ENCODE measurements around the gene MRPL37.
"Not testable (repeated sequence)": the region's sequence is repeated elsewhere in the genome, so short reads cannot be mapped to it uniquely, and the experiment has no call there.

Gene MRPL37

DNA sequence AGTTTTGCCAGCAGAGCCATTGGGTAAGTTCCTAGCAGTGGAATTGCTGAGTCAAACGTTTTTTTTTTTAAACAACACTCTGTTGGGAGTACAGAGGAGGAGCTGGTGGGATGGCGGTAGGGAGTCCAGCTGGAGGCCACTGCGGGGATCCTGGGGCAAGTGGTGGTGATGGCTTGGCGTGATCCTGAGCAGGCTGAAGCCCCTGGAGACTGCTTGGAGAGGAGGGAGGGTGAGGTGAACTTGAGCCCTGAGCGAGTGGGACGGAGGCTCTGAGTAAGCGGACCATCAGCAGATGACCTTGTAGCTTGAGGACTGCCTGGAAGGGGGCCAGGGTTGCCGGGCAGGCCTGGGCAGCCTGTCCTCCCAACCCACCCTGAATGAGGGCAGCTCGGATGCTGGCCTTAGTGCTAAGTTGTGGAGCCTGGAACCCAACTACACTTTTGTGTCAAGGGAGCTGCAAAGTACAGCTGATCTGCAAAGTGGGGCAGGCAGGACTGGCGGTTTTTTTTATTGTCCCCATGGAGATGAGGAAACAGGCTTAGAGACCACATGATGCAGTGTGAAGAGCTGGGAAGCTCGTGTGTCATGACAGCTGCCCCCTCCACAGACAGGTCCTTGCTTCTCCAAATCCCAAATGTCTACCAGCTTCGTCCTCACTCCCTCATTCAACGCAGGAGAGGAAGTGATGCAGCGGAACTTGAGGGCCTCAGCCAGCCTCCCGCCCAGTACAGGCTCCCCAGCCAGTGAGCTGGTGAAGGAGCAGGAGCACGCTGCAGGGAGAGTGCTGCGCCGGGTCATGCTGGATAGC, 20.2 kb downstream of the MRPL37 start:
- DNase-seq (ENCODE audit: low spot score): no peak

DNA sequence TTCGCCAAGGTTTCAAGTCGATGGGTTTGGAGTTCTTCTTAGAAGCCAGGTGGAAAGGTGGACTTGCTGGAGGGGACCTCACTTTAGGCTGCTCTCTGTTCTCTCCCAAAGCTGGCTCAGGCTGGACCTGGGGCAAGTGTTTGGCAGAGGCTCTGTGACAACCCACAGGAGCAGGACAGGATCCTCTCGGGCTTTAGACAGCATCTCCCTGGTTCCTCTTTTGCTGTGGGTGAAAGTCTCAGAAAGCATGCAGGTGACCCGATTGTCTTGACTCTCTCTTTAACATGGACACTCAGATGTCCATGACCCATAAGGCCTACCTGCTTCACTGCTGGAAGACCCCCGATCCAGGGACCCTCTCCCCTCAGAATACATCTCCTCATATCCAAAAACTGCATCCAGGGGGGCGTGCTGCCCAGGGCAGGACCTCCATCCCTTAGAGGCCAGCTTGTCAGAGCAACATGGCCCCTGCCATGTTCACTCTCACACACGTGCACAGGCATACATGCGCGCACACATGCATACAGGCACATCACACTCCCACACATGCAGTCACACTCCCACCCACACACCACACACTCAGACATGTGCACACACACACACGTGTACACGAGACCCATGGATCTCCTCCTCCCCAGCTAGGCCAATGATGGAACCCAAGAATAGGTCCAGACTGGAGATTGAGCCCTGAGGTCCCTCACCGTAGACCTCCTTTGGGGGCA, 21.3 kb downstream of the MRPL37 start:
- no peak for DNase-seq (ENCODE audit: low spot score)

DNA sequence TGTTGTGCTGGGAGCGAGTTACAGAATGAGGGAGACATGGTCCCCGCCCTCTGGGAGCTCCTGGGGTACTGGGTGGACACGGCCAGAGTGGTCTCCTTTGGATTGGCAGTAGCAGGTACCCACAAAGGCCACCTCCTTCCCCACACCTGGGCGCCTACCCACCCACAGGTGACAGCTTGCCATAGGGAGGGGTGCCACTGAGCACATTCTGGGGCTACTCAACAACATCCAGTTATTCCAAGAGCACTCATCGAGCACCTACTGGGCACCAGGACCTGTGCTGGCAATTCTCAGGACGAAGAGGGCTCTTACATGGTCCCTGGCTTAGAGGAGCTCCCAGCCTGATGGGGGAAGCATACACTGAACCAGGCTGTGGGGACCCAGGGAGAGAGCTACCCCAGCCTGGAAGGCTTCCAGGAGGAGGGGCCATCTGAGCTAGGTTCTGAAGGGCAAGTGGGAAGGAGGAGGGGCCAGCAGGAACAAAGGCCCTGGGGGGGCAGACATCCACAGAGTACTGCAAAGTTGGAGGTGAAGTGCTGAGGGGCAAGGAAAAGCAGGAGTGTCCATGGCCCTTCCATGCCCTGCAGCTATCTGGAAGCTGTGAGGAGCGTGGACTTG, 22.0 kb downstream of the MRPL37 start:
- no peak for DNase-seq (ENCODE audit: low spot score)

DNA sequence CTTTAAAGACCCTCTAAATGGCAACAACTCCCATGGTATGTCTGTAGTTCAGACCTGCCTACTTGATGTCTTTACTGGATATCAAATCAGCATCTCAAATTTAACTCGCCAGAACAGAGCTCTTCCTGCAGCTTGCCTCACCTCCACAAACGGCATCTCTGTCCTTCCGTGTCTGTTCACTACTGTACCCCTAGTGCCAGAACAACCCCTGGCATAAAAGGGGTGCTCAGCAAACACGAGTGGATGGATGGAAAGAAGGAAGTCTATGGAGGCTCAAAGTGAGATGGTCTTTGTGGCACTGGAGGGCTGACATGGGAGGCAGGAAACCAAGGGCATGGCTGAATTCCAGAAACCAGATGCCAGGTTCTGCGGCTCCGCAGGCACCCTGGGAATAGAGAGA, 22.7 kb downstream of the MRPL37 start:
- no peak for DNase-seq (ENCODE audit: low spot score)

DNA sequence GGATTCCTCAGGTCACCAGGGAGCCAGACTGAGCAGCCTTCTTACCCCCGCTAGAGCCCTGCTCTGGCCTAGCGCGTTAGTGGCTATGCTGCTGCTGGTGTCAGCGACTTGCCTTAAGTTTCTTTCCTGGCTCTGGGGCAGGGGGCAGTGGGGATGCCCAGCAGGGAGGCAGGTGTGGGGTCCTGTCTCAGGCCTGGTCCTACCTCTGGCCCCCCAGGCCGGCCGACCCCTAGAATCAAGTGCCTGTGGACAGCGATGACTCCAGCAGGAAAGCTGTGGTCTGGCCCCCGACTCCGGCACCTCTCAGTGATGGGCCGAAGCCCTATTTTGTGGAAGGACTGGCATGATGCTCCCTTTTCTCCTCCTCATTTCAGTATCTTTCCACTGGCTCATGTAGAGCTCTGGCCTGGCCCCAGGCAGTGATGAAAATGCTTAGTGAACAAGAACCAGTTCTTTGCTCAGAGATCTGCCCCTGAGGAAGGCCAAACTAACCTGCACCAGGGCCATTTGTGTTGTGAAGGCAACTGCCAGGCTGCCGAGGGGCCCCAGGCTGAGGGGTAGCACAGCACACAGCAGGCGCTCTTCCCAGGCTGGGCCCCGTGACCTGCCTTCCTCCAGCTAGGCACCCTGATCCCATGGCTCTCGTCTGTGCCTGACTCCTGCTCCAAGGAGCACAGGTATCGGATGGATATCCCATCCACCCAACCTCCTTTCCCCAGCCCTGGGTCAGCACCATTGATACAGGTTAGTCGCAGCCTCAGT, 23.7 kb downstream of the MRPL37 start:
- DNase-seq (ENCODE audit: low spot score): no peak

DNA sequence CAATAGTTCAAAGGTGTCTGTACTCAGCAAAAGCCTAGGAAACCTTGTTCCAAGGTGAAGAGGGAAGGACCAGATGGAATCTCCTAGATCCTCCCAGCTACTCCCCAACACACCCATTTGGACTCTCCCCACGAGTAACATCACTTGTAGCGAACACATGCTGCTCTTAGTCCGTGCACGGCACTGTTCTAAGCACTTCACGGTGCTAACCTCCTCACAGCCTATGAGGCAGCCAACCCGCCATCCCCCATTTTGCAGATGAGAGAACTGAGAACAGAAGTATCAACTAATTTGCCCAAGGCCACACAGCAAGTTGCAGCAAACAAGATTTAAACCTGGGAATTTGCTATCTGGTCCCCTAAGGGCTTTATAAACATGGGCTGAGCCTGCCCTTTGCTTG, 24.3 kb downstream of the MRPL37 start:
- DNase-seq (ENCODE audit: low spot score): no peak

DNA sequence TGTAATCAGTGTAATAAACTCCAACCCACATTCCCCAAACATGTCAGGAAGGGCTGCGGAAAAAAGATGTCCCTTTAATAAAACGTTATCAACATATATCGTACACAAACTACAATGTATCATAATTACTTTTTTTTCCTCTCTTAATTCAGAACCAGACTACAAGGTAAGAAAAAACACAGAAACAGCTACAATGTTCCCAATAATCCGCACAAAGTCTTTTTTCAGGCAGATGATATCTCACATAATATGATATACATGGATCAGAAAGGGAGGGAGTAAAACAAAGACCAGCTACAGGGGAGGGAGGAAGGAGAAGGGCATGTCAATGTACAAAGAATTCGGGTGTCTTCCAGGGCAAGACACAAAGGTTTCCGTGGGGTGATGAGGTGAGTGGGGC, 25.4 kb downstream of the MRPL37 start:
- no peak for DNase-seq (ENCODE audit: low spot score)

DNA sequence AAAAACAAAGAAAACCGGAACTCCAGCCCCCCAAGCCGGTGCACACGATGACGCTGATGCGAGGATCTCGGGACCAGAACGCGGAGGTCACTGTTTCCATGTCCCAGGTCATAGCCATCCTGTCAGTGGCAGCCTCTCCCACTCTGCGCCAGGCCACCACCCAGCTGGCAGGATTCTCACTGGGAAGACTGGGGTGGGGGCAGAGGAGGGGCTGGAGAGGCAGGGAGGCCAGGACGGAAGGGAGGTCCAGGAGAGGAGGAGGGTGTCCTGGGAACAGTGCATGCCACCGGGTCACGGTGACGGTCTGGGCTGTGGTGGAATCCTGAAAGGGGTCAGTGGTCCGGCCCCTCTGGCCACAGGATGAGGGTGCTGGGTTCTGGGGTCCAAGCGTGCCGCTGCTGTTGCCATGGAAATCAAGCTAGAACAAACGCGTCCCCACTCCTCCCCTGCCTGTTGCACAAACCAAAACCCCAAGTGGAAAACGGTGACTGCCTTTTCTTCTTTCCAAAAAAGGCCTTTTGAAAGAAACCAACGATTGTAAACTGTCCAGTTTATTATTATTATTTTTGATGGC, 26.1 kb downstream of the MRPL37 start:
- no peak for DNase-seq (ENCODE audit: low spot score)

DNA sequence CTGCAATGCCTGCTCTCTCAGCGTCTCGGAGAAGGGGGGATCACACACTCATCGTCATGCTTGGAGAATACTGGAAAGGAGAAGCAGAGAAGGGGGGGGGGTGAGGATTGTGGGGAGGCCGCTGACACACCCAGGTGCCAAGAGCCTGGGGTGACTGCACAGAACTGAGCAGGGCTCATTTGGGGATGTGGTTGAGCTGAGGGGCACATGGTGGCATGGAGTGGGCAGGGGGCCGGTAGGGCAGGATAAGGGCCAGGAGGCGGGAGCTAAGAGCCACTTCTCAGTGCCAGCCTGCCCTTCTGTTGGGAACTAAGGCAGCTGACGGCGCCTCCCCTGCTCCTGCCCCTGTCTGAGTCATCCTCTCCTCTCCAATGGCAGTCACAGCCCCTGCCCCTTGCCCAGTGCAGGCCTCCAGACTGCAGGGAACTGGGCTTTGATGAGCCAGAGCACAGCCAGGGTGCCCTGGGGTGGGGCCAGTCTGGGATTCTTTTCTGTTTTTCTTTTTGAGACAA, 27.2 kb downstream of the MRPL37 start:
- peak; percentile 54 for DNase-seq (ENCODE audit: low spot score)

DNA sequence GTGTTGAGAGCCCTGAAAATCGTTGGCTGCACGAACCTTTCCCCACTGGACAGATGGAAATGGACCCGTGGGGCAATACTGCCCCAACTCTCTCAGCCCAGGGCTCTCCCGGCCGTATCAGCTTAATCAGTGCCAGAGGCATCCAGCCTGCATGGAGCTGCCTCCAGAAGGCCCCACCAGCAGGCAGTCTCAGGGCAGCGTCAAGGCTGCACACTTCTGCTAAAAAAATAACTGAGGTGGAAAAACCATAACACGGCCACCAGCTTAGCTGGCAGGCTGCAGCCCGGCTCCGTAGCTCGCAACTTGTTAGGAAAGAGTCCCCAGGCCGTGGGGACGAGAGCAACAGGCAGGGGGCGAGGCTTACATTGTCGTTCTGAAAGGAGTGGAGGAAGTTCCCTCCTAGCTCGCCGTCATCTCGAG, 27.9 kb downstream of the MRPL37 start:
- no peak for DNase-seq (ENCODE audit: low spot score)

DNA sequence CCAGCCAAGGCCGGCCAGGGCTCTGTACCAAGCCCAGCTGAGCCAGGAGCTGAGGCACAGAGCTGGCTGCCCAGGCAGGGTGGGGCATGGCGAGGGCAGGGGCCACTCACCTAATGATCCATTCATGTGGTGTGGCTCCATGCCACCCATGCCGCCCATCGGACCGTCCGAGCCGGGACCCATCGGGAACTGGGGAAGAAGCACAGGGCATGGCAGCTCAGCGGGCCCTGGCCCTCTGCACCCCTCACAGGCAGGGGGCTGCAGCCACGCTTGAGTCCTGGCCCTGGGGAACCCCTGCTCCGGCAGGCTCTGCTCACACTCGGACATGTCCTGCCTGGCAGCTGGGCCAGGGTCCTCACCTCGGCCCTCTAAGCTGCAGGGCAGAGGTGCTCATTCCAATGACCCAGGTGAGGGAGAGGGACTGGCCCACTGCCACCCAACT, 28.7 kb downstream of the MRPL37 start:
- no peak for DNase-seq (ENCODE audit: low spot score)

DNA sequence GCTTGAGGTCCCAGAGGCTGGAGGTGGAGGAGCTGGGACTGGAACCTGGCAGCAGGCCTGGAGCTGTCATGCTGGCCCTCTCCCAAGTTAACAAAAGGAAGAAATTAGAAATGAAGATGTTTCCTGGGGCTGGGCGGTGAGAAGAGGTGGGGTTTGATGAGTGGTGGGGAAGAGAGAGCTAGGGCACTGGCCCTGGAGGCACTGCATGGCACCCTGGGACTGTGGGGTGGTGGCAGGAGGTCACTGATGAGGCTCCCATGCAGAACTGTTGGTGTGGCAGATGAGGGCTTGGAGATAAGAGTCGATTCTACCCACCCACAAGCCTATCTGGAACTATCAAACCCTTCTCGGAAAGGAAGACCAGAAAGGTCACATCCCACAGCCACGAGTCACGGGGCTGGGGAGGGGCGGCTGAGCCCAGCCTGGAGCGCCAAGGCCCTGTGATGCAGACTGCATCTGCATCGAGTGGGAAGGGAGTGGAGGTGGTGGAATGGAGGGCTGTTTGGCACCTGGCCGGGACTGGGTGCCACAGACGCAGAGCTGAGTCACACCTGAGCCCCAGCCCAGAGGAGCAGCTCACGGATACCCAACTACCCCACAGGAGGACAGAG, 29.4 kb downstream of the MRPL37 start:
- DNase-seq (ENCODE audit: low spot score): no peak

DNA sequence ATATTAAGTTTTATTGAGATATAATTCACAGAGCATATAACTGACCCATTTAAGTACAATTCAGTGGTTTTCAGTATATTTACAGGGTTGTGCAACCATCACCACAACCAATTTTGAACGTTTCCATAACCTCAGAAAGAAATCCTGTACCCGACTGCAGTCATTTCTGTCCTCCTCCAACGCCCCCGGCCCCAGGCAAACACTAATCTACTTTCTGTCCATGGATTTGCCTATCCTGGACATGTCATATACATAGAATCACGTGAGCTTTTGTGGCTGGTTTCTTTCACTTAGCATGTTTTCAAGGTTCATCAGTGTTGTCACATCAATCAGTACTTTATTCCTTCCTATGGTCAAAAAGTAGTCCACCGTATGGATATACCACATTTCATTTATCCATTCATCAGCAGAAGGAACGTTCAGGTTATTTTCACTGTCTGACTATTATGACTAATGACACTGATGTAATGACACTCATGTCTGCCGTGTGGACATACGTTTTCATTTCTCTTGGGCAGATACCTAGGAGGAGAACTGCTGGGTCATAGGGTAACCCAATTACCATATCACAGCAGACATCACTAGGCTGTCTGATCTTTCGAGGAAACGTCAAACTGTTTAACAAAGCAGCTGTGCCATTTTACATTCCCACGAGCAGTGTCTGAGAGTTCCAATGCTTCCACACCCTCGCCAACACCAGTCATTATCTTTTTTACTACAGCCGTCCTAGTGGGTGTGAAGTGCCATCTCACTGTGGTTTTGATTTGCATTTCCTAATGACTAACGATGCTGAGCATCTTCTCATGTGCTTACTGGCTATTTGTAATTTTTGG, 30.8 kb downstream of the MRPL37 start:
- no peak for DNase-seq (ENCODE audit: low spot score)

DNA sequence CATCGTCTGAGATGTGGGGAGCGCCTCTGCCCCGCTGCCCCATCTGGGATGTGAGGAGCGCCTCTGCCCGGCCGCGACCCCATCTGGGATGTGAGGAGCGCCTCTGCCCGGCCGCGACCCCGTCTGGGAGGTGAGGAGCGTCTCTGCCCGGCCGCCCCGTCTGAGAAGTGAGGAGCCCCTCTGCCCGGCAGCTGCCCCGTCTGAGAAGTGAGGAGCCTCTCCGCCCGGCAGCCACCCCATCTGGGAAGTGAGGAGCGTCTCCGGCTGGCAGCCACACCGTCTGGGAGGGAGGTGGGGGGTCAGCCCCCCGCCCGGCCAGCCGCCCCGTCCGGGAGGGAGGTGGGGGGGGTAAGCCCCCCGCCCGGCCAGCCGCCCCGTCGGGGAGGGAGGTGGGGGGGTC, 33.2 kb downstream of the MRPL37 start:
- DNase-seq (ENCODE audit: low spot score): not testable (repeated sequence)

DNA sequence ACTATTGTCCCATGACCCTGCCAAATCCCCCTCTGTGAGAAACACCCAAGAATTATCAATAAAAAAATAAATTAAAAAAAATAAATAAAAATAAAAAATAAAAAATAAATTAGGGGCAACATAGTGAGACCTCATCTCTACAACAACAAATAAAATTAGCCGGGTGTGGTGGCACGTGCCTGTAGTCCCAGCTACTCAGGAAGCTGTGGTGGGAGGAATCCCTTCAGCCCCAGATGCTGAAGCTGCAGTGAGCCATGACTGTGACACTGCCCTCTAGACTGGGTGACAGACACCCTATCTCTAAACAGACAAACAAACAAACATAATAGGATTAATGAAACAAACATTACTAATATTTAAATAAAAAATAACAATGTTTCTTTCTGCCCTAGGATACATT, 34.3 kb downstream of the MRPL37 start:
- DNase-seq (ENCODE audit: low spot score): no peak

DNA sequence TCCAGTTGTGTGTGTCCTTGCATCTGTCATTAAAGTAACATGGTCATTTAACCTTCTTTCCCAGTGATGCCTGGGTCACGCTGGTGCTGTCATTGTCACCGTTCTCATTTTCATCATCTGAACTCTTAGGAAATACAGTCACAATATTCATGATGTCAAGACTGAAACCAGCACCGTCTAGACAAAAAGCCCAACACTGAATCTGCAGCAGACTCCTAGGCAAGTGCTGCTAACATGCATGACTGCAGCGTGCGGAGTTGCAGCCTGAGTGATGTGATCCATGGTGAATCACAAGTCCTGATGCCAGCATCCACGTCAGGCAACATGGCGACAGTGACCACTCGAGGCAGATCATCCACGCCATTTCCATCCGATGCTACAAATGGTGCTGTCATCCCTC, 37.6 kb downstream of the MRPL37 start:
- no peak for DNase-seq (ENCODE audit: low spot score)

DNA sequence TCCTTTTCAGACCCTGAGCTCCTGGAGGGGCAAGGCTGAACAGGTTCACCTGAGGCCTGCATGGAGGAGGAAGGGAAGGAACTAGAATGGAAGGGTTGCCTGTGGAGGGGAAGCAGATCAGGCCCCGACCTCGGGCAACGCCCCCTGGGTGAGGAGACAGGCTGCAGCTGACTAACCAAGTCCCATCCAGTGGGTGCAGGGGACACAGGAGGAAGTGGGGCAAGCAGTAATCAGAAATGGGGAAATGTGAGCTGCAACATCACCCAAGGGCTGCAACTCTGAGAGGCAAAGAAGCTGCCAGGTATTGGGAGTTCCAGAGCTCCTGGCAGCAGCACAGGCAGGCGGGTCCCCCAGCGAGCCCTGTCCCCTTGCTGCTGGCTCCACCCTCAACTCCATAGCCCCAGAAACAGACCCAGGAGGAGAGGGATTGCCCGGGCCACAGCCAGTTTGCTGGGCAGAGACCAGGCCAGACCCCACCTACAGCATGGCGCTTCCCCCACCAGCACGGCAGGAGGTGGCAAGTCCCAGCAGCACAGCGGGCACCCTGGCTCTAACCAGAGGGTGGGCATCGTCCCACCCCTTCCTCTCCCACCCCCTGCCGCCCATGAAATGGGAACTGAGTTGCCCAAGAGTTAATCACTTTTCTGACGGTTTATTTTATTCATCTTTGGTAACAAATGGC, 38.5 kb downstream of the MRPL37 start:
- no peak for DNase-seq (ENCODE audit: low spot score)

DNA sequence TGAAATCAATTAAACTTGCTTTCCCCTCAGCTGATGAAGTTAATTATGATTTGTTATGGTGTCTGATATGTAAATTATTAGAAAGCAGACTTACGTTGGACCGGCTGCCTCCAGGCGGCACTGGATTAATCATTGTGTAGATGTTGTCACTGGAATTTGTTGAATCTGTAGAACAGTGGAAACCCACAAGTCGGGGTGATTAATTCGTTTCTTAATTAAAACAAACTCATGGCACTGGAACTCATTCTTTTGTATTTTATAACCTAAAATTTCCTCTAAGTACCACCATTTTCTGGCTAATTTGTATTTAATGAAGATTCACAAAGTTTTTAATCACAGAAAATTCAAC, 39.0 kb downstream of the MRPL37 start:
- DNase-seq (ENCODE audit: low spot score): no peak

DNA sequence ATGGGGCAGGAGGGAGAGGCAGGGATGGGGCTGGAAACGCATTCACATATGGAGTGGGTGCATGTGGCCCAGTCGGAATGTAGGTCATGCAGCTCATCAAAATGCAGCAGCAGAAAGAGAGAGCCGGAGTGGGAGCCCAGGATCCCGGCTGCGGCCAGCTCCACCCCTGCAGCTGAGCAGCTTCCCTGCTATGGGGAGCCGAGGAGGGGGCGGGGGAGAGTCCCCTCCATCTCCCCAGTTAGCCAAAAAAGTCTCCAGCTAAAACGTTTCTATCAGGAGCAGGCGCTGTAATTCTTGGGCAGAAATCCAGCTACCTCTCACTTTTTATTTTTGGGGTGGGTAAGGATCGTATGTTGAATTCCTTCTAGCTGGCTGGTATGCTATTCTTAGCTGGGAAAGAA, 39.7 kb downstream of the MRPL37 start:
- no peak for DNase-seq (ENCODE audit: low spot score)

DNA sequence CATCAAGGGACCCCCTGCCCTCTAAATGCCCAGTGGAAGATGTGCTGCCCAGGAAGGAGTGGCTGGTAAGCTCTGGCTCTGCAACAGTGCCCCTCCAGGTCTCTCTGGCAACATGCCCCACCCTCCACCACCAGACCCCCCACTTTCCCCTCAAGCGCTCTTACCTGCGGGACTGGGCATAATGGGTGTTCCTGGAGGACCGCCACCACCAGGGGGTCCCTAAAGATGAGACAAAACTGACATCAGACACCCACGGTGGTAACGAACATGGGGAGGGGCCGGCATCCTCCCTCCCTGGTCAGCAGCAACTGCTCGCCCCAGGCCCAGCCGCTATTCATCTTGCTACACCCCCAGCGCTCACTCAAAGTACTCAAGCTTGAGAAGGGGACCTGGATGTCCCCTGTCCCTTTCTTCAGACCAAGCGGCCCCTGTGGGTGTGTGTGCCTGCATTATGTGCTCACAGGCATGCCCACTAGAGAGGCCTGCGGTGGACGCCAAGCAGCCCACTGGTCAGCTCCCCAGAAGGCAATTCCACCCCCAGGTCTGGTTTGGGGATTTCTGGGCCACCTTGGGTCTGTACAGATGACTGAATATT, 40.9 kb downstream of the MRPL37 start:
- DNase-seq (ENCODE audit: low spot score): no peak

Measured in iPS-NIHi11 (cell line).